NCI-H2081 treated with DMSO at 0.1 percent for 48 hours (cell line): ENCODE data around the gene MC5R.

Source experiments
- DNase-seq: peaks from one replicate; lab custom pipeline; 2025; lab: John Stamatoyannopoulos, UW

The MC5R gene

DNA sequence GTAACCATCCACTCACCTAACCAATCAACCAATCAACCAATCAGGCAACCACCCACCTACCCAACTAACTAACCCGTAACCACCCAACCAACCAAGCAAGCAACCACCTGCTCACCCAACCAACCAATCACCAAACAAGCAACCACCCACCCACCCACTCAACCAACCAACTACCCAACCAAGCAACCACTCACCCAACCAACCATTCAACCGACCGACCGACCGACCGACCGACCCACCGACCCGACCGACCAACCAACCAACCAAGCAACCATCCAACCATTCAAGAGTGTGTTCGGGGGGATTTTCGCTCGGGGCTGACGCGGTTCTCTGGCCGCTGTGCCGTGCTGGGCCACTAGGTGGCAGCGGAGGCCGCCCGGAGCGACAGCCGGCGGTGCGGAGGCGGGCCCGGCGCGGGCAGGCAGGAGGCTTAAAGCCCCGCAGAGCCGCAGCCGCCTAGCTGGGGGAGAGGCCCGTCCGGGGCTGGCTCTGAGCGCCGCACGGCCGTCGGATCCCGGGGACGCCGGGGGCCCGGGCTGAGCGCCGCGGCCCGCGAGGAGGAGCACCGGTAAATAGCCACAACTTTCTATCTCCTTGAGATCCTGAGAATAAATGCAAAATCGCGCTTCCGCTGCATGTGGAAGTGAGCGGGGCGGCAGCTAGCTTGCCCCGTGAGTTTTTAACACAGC, at the start of gene MC5R:
Gene MC5R, plus strand, starts transcription at position 443 of the 689 bp plus-strand sequence. CDS start 1,617 bp downstream, outside the sequence.
- no peak for DNase-seq

DNA sequence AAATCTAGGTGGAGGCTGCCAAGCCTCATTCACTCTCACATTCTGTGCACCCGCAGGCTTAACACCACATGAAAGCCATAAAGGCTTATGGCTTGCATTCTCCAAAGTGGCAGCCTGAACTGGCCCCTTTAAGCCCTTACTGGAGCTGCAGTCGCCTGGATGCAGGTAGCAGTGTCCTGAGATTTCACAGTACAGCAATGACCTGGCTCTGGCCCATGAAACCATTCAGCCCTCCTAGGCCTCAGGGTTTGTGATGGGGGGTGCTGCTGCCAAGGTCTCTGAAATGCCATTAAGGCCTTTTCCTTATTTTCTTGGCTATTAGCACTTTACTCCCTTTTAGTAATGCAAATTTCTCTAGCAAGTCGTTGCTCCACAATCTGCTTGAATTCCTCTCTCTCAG, 48.9 kb upstream of the MC5R start:
- no peak for DNase-seq

DNA sequence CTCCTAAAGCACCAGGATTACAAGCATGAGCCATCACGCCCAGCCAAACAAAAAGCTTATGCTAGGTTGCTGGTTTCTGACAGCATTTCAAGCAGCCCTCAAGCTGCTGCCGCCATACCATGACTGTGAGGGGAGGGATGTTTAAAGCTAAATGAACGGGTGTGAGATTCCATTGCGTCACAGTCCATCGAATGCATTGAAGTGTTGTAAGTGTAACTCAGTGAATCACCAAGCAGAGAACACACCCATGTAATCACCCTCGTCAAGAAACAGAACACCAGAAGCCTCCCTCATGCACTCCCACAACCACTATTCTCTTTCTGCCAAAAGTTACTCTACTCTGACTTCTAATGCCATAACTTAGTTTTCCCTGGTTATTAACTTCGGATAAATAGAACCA, 32.8 kb upstream of the MC5R start:
- no peak for DNase-seq

GRCh38 chr18:13793819-13794218, 30.1 kb upstream of the MC5R start:
- no peak for DNase-seq

- no peak for DNase-seq
Observed at GRCh38 chr18:13796515-13796914, 27.4 kb upstream of the MC5R start.

DNA sequence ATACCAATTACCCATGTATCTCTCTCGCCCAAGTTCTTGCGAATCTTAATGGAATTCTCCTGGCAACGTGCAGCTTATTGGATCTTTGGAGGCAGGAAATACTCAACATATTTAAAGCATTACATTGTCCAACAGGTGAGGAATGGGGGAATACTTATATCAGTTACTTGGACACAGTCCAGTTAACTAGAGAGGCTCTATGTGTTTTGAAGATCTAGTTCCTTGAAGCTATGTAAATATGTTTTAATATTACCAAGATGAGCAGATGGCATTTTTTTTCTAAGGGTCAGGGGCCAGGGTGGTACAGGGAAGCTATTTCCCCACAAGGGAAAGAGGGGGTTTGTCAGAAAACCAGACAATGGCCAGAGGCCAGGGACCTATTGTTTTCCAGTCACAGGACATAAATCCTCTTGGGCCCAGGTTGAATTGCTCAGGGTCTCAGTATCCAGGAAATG, 26.8 kb upstream of the MC5R start:
- no peak for DNase-seq

DNA sequence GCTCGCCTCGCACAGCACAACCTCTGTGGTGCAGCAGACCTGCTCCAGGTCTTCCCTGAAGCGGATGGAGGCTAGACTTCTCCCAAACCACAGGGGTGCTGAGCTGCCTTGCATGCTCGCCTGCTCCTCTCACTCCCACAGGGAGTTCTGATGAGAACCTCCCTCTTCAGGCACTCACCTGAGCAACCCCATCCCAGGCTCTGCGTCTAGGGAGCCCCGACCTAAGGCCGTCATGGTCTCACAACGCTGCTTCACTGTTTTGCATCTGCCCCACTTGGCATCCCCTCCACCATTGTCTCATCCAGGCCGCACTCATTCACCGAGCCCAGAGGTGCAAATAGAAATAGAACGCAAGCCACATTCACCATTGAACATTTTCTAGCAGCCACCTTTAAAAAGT, 24.6 kb upstream of the MC5R start:
- no peak for DNase-seq

GRCh38 chr18:13800505-13801259, 23.3 kb upstream of the MC5R start:
- no peak for DNase-seq

DNA sequence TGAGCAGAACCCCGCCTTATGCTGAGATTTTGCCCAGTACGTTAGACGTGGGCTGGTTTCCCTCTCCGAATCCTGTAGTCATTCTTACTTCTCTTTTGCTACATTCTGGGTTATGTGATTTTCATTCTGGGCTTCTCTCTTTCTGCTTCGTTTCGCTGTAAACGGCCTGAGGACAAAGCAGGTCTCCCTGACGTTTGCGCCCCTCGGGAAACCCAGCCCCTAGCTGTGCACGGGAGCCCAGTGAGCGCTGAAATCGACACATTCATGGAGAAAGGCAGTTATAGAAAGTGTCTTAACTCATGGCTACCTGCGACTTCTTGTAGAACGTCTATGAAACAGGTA, 22.7 kb upstream of the MC5R start:
- DNase-seq: no peak

GRCh38 chr18:13804305-13804704, 19.6 kb upstream of the MC5R start:
- DNase-seq: no peak

GRCh38 chr18:13808294-13809042, 15.5 kb upstream of the MC5R start:
- no peak for DNase-seq

GRCh38 chr18:13809043-13809430, 14.9 kb upstream of the MC5R start:
- DNase-seq: no peak

GRCh38 chr18:13809531-13810255, 14.3 kb upstream of the MC5R start:
- DNase-seq: no peak

GRCh38 chr18:13810950-13811485, 12.9 kb upstream of the MC5R start:
- no peak for DNase-seq

DNA sequence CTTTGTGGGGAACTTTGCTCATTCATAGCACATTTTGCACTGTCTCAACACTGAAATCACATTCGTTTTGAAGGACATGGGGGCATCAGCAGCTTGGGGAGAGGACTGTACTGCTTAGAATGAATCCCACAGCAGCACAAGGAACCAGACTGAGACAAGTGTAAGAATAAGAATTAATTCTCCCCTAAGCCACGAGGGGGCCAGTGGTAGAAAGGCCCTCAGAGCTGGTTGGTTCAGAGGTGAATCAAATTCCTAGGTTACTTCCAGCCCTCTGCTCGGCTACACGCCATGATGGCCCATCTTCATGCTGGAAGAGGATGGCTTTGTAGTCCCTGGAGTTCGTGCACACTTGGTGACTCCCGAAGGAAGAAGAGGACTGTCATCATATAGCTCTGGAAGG, 12.0 kb upstream of the MC5R start:
- DNase-seq: no peak

DNA sequence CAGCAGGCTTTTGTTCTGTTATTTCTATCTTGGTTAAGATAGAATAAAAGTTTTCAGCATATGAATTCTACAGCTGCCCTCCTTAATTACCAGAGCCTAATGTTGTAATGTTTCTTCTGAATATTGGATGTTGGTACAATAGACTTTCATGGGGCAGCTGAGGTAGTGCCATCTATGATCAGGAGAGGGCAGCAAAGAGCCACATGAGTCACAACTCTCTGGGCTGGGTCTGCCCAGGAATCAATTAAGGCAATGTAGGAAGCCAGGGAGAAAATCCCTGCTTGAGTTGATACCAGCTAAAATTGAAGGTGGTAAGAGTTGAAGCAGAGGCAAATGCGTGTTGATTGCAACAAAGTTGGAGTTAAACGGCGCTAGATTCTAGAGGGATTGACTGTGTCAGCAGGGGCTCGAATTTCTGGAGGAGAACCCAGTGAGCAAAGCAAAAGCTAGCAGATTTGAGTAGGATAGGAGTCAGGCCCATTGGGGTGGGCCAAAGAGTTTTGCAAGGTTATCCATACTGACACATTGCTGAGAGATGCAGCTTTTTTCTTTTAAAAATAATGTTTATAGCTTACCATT, 10.6 kb upstream of the MC5R start:
- no peak for DNase-seq

GRCh38 chr18:13826209-13826608, 2.3 kb downstream of the MC5R start:
- no peak for DNase-seq

DNA sequence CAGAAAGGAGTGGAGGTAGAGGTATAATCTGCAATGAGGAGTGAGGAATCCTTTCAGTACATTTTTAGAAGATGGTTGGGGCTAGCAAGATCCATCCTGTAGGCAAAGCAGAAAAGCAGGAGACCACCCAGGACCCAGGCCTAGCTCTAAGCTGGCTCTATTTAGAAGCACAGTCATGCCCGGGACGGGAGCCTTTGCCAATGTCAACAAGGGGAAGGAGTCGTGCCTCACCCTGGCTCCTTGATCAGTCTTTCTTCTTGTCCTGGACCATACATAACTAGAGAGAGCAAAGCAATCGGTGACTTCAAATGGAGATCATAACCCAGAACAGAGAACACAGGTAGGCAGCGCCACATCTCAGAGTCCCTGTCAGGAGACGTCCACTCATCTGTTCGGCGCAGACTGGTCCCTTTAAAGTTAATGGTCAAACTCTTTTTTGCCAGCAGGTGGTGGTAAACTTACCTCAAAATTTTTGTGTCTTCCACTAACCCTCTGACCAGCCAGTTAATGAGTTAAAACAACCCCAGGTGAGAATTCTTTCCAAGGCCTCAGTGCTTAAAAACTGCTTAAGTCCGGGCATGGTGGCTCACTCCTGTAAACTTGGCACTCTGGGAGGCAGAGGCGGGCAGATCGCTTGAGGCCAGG, 8.0 kb downstream of the MC5R start:
- no peak for DNase-seq

GRCh38 chr18:13834496-13835015, 10.6 kb downstream of the MC5R start:
- no peak for DNase-seq

DNA sequence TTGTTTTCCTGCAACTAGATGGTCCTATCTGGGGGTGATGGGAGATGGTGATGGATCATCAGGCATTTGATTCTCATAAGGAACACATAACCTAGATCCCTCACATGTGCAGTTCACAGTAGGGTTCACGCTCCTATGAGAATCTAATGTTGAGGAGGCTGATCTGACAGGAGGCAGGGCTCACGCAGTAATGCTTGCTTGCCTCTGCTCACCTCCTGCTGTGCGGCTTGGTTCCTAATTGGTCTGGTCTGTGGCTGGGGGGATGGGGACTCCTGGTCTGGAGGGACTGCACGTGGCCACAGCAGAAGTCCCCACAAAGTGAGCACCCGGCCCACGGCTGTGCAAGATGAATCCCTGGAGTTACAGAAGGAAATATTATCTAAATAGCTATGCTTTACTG, 11.3 kb downstream of the MC5R start:
- no peak for DNase-seq

- DNase-seq: no peak
Observed at GRCh38 chr18:13836559-13836958, 12.6 kb downstream of the MC5R start.
